GM13977 (cell line): ENCODE measurements around the gene TMEM115.

Experiments used
- DNase-seq: peaks from one replicate; pipeline ENCODE4 v3.0.0; 2012; ENCODE audit warnings: low spot score
- CTCF ChIP-seq: IDR thresholded peaks from 2 replicates; pipeline ENCODE4 v1.5.1; 2012; ENCODE audit warnings: mild to moderate bottlenecking, control low read depth; ENCODE audit not compliant: insufficient read depth; ENCODE audit errors: extremely low read depth, missing control alignments
- in situ Hi-C: fragments of 300-500 bp; cut with MboI; formaldehyde crosslinking; loops from one replicate; pipeline ENCODE4 v1.12.0; 2022; ENCODE audit warnings: low sequenced_read_pairs, low pct_unique_long_range_greater_than_20kb, mixed read lengths, inconsistent platforms; ENCODE audit not compliant: unreplicated experiment

Gene TMEM115

GRCh38 chr3:50359760-50360110, 414 bp upstream of the TMEM115 start:
- TF ChIP-seq CTCF: no peak
- in situ Hi-C loops: no loop called here
- no peak for DNase-seq

- in situ Hi-C loops: no loop called here
- TF ChIP-seq CTCF: no peak
- no peak for DNase-seq
Observed at GRCh38 chr3:50358355-50358910, 888 bp downstream of the TMEM115 start.

GRCh38 chr3:50357481-50357880, 1.8 kb downstream of the TMEM115 start:
- no peak for TF ChIP-seq CTCF
- in situ Hi-C loops: no loop called here
- no peak for DNase-seq

GRCh38 chr3:50356553-50356952, 2.8 kb downstream of the TMEM115 start:
- no peak for DNase-seq
- no peak for TF ChIP-seq CTCF
- in situ Hi-C loops: no loop called here

GRCh38 chr3:50355829-50356552, 3.3 kb downstream of the TMEM115 start:
- no peak for TF ChIP-seq CTCF
- in situ Hi-C loops: no loop called here
- no peak for DNase-seq

GRCh38 chr3:50354850-50355249, 4.5 kb downstream of the TMEM115 start:
- in situ Hi-C loops: no loop called here
- TF ChIP-seq CTCF: no peak
- DNase-seq: no peak

GRCh38 chr3:50354186-50354764, 5.0 kb downstream of the TMEM115 start:
- in situ Hi-C loops: no loop called here
- TF ChIP-seq CTCF: no peak
- DNase-seq: no peak
